GM23338 (cell line): ENCODE measurements around the gene IFT88. TPM values are rescaled to one million over a fixed set of nuclear protein-coding genes. Genes with fewer than 3 reads are reported as not detected.

ENCODE experiments used
- ATAC-seq: fragments of 200-7000 bp; cut with Tn5 transposase; 3 replicates; pipeline ENCODE4 v1.9.1; 2020
- DNase-seq: peaks from one replicate; pipeline ENCODE4 v3.0.0-alpha.2; 2015; ENCODE audit warnings: low spot score
- H2AFZ ChIP-seq: fragments of 200-600 bp; sonication (generic); 2 replicates; pipeline ENCODE4 v1.8.0; 2016; ENCODE audit warnings: antibody characterized with exemption, mild to moderate bottlenecking, moderate library complexity
- H3F3A ChIP-seq: fragments of 200-600 bp; sonication (generic); replicated peaks from 2 replicates; pipeline ENCODE4 v1.8.0; 2017; ENCODE audit warnings: antibody characterized with exemption, mixed run types, low read depth
- H3K27ac ChIP-seq: fragments of 200-600 bp; sonication (generic); 2 replicates; pipeline ENCODE4 v1.6.1; 2016; ENCODE audit warnings: low read depth
- H3K27me3 ChIP-seq: fragments of 200-600 bp; sonication (generic); 2 replicates; pipeline ENCODE4 v1.8.0; 2016; ENCODE audit warnings: mild to moderate bottlenecking, mixed run types, moderate library complexity; ENCODE audit not compliant: insufficient read depth
- H3K36me3 ChIP-seq: fragments of 200-600 bp; sonication (generic); 2 replicates; pipeline ENCODE4 v1.8.0; 2016; ENCODE audit warnings: mild to moderate bottlenecking; ENCODE audit not compliant: insufficient read depth
- H3K4me1 ChIP-seq: fragments of 200-600 bp; sonication (generic); 2 replicates; pipeline ENCODE4 v1.8.0; 2016; ENCODE audit warnings: mild to moderate bottlenecking, moderate library complexity; ENCODE audit not compliant: insufficient read depth
- H3K4me2 ChIP-seq: fragments of 200-600 bp; sonication (generic); 2 replicates; pipeline ENCODE4 v1.7.1; 2017; ENCODE audit warnings: mixed run types
- H3K4me3 ChIP-seq: fragments of 200-600 bp; sonication (generic); 2 replicates; pipeline ENCODE4 v1.6.1; 2016; ENCODE audit warnings: mixed run types
- H3K79me2 ChIP-seq: fragments of 200-600 bp; sonication (generic); replicated peaks from 2 replicates; pipeline ENCODE4 v1.8.0; 2017; ENCODE audit warnings: mild to moderate bottlenecking; ENCODE audit not compliant: insufficient read depth
- H3K9me2 ChIP-seq: fragments of 200-600 bp; sonication (generic); 2 replicates; pipeline ENCODE4 v1.8.0; 2017; ENCODE audit not compliant: insufficient read depth
- H4K20me1 ChIP-seq: fragments of 200-600 bp; sonication (generic); replicated peaks from 2 replicates; pipeline ENCODE4 v1.8.0; 2017; ENCODE audit warnings: mild to moderate bottlenecking; ENCODE audit not compliant: insufficient read depth
- H3K27ac Mint-ChIP-seq: 2 replicates; pipeline ENCODE4 v1.8.0; 2020; ENCODE audit warnings: inconsistent platforms, mild to moderate bottlenecking, moderate library complexity, mixed read lengths
- H3K27me3 Mint-ChIP-seq: 3 replicates; pipeline ENCODE4 v1.8.0; 2022; ENCODE audit warnings: low read depth, mild to moderate bottlenecking, moderate library complexity, mixed read lengths, inconsistent platforms; ENCODE audit not compliant: insufficient read depth, poor library complexity
- H3K36me3 Mint-ChIP-seq: 3 replicates; pipeline ENCODE4 v1.8.0; 2021; ENCODE audit warnings: low read depth, mild to moderate bottlenecking, inconsistent platforms, moderate library complexity, mixed read lengths
- H3K4me1 Mint-ChIP-seq: 3 replicates; pipeline ENCODE4 v1.8.0; 2020; ENCODE audit warnings: mild to moderate bottlenecking, inconsistent platforms, mixed read lengths
- H3K4me3 Mint-ChIP-seq: 3 replicates; pipeline ENCODE4 v1.8.0; 2021; ENCODE audit warnings: moderate library complexity, mild to moderate bottlenecking, inconsistent platforms, mixed read lengths
- H3K9me3 Mint-ChIP-seq: 3 replicates; pipeline ENCODE4 v1.8.0; 2020; ENCODE audit warnings: moderate library complexity, mild to moderate bottlenecking, inconsistent platforms, mixed read lengths
- CREB1 ChIP-seq: fragments of 250-450 bp; sonication (Bioruptor Pico); IDR thresholded peaks from 2 replicates; pipeline ENCODE4 v1.5.0; 2020; ENCODE audit warnings: low read depth, mild to moderate bottlenecking, moderate library complexity
- EZH2phosphoT487 ChIP-seq: fragments of 200-600 bp; sonication (generic); IDR thresholded peaks from one replicate; pipeline ENCODE4 v1.8.1; 2018; ENCODE audit warnings: antibody characterized with exemption; ENCODE audit not compliant: unreplicated experiment
- JUNB ChIP-seq: IDR thresholded peaks from one replicate; pipeline ENCODE4 v1.6.1; 2016; ENCODE audit warnings: antibody characterized with exemption; ENCODE audit not compliant: unreplicated experiment
- NANOG ChIP-seq: IDR thresholded peaks from 2 replicates; pipeline ENCODE4 v1.6.1; 2016; ENCODE audit warnings: antibody characterized with exemption, borderline replicate concordance
- POLR2AphosphoS5 ChIP-seq: IDR thresholded peaks from 2 replicates; pipeline ENCODE4 v1.6.1; 2016; ENCODE audit warnings: antibody characterized with exemption, low read depth
- STAT1 ChIP-seq: IDR thresholded peaks from one replicate; pipeline ENCODE4 v1.6.1; 2016; ENCODE audit warnings: antibody characterized with exemption; ENCODE audit not compliant: unreplicated experiment
- ZNF114 ChIP-seq: fragments of 250-450 bp; sonication (Bioruptor Pico); IDR thresholded peaks from 2 replicates; pipeline ENCODE4 v1.5.0; 2020; ENCODE audit warnings: mild to moderate bottlenecking, moderate library complexity
- ZNF331 ChIP-seq: fragments of 250-450 bp; sonication (Bioruptor Pico); IDR thresholded peaks from 2 replicates; pipeline ENCODE4 v1.5.0; 2020; ENCODE audit warnings: low read depth, mild to moderate bottlenecking, moderate library complexity
- polyA plus RNA-seq: library from polyadenylated mRNA; unstranded; fragments of >200 nt; fragmentation: Nextera tagmentation; extraction: Ambion mirVana; gene quantifications from 2 replicates; pipeline ENCODE4 v1.2.1, GENCODE V29; 2016
- total RNA-seq: library from RNA; depleted of rRNA; stranded (reverse); fragments of >200 nt; shearing (Covaris generic); gene quantifications from 2 replicates; pipeline ENCODE4 v1.2.3, GENCODE V29; 2014
- TF ChIP-seq, protein P1 (sequence below): fragments of 250-450 bp; sonication (Bioruptor Pico); IDR thresholded peaks from 2 replicates; pipeline ENCODE4 v1.5.0; 2020; ENCODE audit warnings: mild to moderate bottlenecking, moderate library complexity
- TF ChIP-seq, protein P2 (sequence below): IDR thresholded peaks from 2 replicates; pipeline ENCODE4 v1.6.1; 2016; ENCODE audit warnings: antibody characterized with exemption
- TF ChIP-seq, protein P3 (sequence below), 2 experiments: fragments of 200-600 bp in 1 of 2; sonication (generic) in 1 of 2; conservative IDR thresholded peaks; 2 replicates each; pipeline versions ENCODE4 v1.5.1 to v1.6.1; 2016 to 2017; ENCODE audit warnings: antibody characterized with exemption in 2 of 2, low read depth in 2 of 2, mild to moderate bottlenecking in 2 of 2, moderate library complexity in 1 of 2
- TF ChIP-seq, protein P4 (sequence below): IDR thresholded peaks from one replicate; pipeline ENCODE4 v1.6.1; 2018; ENCODE audit warnings: antibody characterized with exemption; ENCODE audit not compliant: unreplicated experiment

The IFT88 gene
- total and polyA plus RNA-seq, 2 experiments from 2014 or later, result 8.2 to 8.7 TPM

DNA sequence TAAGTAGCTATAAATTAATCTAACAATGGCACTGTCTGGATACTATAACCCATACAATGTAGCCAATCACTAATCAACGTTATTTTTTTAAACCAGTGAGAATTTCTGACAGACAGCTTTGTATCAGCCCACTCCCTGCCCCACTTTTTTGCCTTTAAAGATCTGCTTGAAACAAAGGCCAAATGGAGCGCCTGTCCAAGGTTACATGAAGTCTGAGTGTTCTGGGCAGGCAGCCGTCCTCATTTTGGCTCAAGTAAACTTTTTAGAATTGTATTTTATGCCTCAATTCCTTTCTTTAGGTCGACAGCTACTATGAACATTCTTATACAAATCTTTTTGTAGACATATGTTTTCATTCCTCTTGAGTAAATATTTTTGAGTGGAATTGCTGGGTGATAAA, 6.2 kb downstream of the IFT88 start:
- peaks cover 6% of the 10 kb centered on the region; the same call in 2 of the 3 replicates for H3K36me3 Mint-ChIP-seq

More for the DNA sequence above, 6.2 kb downstream of the IFT88 start:
- TF ChIP-seq, protein P1, sequence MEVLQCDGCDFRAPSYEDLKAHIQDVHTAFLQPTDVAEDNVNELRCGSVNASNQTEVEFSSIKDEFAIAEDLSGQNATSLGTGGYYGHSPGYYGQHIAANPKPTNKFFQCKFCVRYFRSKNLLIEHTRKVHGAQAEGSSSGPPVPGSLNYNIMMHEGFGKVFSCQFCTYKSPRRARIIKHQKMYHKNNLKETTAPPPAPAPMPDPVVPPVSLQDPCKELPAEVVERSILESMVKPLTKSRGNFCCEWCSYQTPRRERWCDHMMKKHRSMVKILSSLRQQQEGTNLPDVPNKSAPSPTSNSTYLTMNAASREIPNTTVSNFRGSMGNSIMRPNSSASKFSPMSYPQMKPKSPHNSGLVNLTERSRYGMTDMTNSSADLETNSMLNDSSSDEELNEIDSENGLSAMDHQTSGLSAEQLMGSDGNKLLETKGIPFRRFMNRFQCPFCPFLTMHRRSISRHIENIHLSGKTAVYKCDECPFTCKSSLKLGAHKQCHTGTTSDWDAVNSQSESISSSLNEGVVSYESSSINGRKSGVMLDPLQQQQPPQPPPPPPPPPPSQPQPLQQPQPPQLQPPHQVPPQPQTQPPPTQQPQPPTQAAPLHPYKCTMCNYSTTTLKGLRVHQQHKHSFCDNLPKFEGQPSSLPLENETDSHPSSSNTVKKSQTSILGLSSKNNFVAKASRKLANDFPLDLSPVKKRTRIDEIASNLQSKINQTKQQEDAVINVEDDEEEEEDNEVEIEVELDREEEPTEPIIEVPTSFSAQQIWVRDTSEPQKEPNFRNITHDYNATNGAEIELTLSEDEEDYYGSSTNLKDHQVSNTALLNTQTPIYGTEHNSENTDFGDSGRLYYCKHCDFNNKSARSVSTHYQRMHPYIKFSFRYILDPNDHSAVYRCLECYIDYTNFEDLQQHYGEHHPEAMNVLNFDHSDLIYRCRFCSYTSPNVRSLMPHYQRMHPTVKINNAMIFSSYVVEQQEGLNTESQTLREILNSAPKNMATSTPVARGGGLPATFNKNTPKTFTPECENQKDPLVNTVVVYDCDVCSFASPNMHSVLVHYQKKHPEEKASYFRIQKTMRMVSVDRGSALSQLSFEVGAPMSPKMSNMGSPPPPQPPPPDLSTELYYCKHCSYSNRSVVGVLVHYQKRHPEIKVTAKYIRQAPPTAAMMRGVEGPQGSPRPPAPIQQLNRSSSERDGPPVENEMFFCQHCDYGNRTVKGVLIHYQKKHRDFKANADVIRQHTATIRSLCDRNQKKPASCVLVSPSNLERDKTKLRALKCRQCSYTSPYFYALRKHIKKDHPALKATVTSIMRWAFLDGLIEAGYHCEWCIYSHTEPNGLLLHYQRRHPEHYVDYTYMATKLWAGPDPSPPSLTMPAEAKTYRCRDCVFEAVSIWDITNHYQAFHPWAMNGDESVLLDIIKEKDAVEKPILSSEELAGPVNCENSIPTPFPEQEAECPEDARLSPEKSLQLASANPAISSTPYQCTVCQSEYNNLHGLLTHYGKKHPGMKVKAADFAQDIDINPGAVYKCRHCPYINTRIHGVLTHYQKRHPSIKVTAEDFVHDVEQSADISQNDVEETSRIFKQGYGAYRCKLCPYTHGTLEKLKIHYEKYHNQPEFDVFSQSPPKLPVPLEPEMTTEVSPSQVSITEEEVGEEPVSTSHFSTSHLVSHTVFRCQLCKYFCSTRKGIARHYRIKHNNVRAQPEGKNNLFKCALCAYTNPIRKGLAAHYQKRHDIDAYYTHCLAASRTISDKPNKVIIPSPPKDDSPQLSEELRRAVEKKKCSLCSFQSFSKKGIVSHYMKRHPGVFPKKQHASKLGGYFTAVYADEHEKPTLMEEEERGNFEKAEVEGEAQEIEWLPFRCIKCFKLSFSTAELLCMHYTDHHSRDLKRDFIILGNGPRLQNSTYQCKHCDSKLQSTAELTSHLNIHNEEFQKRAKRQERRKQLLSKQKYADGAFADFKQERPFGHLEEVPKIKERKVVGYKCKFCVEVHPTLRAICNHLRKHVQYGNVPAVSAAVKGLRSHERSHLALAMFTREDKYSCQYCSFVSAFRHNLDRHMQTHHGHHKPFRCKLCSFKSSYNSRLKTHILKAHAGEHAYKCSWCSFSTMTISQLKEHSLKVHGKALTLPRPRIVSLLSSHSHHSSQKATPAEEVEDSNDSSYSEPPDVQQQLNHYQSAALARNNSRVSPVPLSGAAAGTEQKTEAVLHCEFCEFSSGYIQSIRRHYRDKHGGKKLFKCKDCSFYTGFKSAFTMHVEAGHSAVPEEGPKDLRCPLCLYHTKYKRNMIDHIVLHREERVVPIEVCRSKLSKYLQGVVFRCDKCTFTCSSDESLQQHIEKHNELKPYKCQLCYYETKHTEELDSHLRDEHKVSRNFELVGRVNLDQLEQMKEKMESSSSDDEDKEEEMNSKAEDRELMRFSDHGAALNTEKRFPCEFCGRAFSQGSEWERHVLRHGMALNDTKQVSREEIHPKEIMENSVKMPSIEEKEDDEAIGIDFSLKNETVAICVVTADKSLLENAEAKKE (CRISPR knock-in tag), result no peak
- TF ChIP-seq, protein P2, sequence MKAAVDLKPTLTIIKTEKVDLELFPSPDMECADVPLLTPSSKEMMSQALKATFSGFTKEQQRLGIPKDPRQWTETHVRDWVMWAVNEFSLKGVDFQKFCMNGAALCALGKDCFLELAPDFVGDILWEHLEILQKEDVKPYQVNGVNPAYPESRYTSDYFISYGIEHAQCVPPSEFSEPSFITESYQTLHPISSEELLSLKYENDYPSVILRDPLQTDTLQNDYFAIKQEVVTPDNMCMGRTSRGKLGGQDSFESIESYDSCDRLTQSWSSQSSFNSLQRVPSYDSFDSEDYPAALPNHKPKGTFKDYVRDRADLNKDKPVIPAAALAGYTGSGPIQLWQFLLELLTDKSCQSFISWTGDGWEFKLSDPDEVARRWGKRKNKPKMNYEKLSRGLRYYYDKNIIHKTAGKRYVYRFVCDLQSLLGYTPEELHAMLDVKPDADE, result no peak
- TF ChIP-seq POLR2AphosphoS5 (no peak), NANOG (no peak), JUNB (no peak), STAT1 (no peak), CREB1 (CRISPR knock-in tag) (no peak), ZNF114 (CRISPR knock-in tag) (no peak), ZNF331 (CRISPR knock-in tag) (no peak), EZH2phosphoT487 (no peak)
- TF ChIP-seq, protein P3, sequence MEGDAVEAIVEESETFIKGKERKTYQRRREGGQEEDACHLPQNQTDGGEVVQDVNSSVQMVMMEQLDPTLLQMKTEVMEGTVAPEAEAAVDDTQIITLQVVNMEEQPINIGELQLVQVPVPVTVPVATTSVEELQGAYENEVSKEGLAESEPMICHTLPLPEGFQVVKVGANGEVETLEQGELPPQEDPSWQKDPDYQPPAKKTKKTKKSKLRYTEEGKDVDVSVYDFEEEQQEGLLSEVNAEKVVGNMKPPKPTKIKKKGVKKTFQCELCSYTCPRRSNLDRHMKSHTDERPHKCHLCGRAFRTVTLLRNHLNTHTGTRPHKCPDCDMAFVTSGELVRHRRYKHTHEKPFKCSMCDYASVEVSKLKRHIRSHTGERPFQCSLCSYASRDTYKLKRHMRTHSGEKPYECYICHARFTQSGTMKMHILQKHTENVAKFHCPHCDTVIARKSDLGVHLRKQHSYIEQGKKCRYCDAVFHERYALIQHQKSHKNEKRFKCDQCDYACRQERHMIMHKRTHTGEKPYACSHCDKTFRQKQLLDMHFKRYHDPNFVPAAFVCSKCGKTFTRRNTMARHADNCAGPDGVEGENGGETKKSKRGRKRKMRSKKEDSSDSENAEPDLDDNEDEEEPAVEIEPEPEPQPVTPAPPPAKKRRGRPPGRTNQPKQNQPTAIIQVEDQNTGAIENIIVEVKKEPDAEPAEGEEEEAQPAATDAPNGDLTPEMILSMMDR (conservative IDR thresholded peaks at IDR 0.05; ENCODE audit: low read depth in 2 of 2), result no peak
- TF ChIP-seq, protein P4, sequence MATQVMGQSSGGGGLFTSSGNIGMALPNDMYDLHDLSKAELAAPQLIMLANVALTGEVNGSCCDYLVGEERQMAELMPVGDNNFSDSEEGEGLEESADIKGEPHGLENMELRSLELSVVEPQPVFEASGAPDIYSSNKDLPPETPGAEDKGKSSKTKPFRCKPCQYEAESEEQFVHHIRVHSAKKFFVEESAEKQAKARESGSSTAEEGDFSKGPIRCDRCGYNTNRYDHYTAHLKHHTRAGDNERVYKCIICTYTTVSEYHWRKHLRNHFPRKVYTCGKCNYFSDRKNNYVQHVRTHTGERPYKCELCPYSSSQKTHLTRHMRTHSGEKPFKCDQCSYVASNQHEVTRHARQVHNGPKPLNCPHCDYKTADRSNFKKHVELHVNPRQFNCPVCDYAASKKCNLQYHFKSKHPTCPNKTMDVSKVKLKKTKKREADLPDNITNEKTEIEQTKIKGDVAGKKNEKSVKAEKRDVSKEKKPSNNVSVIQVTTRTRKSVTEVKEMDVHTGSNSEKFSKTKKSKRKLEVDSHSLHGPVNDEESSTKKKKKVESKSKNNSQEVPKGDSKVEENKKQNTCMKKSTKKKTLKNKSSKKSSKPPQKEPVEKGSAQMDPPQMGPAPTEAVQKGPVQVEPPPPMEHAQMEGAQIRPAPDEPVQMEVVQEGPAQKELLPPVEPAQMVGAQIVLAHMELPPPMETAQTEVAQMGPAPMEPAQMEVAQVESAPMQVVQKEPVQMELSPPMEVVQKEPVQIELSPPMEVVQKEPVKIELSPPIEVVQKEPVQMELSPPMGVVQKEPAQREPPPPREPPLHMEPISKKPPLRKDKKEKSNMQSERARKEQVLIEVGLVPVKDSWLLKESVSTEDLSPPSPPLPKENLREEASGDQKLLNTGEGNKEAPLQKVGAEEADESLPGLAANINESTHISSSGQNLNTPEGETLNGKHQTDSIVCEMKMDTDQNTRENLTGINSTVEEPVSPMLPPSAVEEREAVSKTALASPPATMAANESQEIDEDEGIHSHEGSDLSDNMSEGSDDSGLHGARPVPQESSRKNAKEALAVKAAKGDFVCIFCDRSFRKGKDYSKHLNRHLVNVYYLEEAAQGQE, result no peak
- DNase-seq (no peak), ATAC-seq (no peak)
- Mint-ChIP-seq H3K27ac (no peak overlapping the region), H3K27me3 (no peaks in the 10 kb centered on the region), H3K4me1 (no peaks in the 10 kb centered on the region; the same call in 2 of the 3 replicates), H3K9me3 (no peaks in the 10 kb centered on the region), H3K4me3 (no peak overlapping the region)
- no peaks in the 10 kb centered on the region; the same call in 1 of the 2 replicates for H4K20me1 ChIP-seq
- 0 out of 2 replicates have a peak, but pooled peaks cover 3% of the 10 kb centered on the region for H3F3A ChIP-seq
- H3K79me2 ChIP-seq, result 0 out of 2 replicates have a peak, but pooled peaks cover 3% of the 10 kb centered on the region
- H3K27ac ChIP-seq, result no peak overlapping the region
- H3K27me3 ChIP-seq, result no peaks in the 10 kb centered on the region
- H3K4me1 ChIP-seq, result no peaks in the 10 kb centered on the region
- H2AFZ ChIP-seq, result no peak overlapping the region
- H3K4me3 ChIP-seq, result no peak overlapping the region
- no peaks in the 10 kb centered on the region for H3K36me3 ChIP-seq
- H3K4me2 ChIP-seq, result no peak overlapping the region
- no peaks in the 10 kb centered on the region for H3K9me2 ChIP-seq
